ENCODE measurements around the gene SORBS1.

The SORBS1 gene

DNA sequence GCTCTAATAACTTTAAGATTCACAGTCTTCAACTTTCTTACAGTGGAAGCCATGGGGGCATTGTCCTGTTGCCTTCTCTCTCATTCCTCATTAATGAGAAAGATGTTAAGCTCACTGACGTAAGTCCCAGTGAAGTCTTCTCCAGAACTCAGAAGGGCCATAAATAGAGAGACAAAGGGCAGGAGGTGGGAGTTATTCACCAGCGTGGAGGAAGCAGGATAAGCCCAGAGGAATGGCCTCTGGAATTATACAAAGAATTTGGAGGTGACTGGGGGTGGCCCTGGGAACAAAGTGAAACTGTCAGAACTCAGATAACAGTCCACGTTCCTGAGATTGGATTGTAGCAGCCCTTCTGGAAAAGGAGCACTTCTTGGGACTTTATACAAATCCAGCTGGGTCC, 52.4 kb downstream of the SORBS1 start:
- ATAC-seq: no peak

DNA sequence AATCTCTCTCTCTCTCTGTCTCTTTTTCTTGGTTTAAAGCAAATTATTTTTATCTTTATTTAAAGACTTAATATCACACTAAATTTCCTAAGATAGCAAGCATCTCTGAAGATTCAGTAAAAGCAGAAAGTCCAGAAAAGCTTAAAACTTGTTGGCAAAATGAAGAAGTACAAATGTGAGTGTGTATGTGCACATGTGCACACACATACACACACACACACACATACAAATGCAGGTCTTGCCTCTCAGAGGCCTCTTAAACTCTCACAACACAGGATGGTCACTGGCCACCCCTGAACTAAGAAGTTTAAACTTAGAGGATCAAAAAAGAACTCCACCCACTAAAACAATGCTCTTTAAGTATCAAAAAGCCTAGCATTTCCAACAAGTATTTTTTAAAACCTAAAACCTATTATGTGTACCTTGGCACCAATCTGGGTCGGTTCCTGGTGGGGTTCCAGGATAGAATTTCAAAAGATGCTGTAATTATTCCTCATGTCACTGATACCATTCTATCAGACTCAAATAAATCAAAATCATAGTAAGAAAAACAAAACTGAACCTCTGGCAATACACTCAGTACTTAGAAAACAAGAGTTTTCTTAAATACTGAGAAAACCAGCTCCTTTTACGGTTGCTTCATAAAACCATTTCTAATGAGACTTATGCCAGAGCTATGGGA, 55.0 kb downstream of the SORBS1 start:
- no peak for ATAC-seq
- TF ChIP-seq BACH2 (CRISPR knock-in tag; IDR thresholded peaks at IDR 0.05; ENCODE audit: borderline replicate concordance): no peak
- no peak for TF ChIP-seq ZFP3 (CRISPR knock-in tag; IDR thresholded peaks at IDR 0.05)
- TF ChIP-seq, protein P1, sequence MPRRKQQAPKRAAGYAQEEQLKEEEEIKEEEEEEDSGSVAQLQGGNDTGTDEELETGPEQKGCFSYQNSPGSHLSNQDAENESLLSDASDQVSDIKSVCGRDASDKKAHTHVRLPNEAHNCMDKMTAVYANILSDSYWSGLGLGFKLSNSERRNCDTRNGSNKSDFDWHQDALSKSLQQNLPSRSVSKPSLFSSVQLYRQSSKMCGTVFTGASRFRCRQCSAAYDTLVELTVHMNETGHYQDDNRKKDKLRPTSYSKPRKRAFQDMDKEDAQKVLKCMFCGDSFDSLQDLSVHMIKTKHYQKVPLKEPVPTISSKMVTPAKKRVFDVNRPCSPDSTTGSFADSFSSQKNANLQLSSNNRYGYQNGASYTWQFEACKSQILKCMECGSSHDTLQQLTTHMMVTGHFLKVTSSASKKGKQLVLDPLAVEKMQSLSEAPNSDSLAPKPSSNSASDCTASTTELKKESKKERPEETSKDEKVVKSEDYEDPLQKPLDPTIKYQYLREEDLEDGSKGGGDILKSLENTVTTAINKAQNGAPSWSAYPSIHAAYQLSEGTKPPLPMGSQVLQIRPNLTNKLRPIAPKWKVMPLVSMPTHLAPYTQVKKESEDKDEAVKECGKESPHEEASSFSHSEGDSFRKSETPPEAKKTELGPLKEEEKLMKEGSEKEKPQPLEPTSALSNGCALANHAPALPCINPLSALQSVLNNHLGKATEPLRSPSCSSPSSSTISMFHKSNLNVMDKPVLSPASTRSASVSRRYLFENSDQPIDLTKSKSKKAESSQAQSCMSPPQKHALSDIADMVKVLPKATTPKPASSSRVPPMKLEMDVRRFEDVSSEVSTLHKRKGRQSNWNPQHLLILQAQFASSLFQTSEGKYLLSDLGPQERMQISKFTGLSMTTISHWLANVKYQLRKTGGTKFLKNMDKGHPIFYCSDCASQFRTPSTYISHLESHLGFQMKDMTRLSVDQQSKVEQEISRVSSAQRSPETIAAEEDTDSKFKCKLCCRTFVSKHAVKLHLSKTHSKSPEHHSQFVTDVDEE (CRISPR knock-in tag; IDR thresholded peaks at IDR 0.05): no peak
- TF ChIP-seq RARB (CRISPR knock-in tag; IDR thresholded peaks at IDR 0.05): no peak

More for the DNA sequence above, 52.4 kb downstream of the SORBS1 start:
- no peak for TF ChIP-seq ZNF8 (CRISPR knock-in tag; IDR thresholded peaks at IDR 0.05)
- TF ChIP-seq ISL1 (CRISPR knock-in tag; IDR thresholded peaks at IDR 0.05): no peak
- no peak for TF ChIP-seq ZC3H10 (CRISPR knock-in tag; IDR thresholded peaks at IDR 0.05)
- TF ChIP-seq, protein P2, sequence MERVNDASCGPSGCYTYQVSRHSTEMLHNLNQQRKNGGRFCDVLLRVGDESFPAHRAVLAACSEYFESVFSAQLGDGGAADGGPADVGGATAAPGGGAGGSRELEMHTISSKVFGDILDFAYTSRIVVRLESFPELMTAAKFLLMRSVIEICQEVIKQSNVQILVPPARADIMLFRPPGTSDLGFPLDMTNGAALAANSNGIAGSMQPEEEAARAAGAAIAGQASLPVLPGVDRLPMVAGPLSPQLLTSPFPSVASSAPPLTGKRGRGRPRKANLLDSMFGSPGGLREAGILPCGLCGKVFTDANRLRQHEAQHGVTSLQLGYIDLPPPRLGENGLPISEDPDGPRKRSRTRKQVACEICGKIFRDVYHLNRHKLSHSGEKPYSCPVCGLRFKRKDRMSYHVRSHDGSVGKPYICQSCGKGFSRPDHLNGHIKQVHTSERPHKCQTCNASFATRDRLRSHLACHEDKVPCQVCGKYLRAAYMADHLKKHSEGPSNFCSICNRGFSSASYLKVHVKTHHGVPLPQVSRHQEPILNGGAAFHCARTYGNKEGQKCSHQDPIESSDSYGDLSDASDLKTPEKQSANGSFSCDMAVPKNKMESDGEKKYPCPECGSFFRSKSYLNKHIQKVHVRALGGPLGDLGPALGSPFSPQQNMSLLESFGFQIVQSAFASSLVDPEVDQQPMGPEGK (CRISPR knock-in tag; IDR thresholded peaks at IDR 0.05; ENCODE audit: borderline replicate concordance): no peak
- TF ChIP-seq, protein P3, sequence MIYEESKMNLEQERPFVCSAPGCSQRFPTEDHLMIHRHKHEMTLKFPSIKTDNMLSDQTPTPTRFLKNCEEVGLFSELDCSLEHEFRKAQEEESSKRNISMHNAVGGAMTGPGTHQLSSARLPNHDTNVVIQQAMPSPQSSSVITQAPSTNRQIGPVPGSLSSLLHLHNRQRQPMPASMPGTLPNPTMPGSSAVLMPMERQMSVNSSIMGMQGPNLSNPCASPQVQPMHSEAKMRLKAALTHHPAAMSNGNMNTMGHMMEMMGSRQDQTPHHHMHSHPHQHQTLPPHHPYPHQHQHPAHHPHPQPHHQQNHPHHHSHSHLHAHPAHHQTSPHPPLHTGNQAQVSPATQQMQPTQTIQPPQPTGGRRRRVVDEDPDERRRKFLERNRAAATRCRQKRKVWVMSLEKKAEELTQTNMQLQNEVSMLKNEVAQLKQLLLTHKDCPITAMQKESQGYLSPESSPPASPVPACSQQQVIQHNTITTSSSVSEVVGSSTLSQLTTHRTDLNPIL (CRISPR knock-in tag; IDR thresholded peaks at IDR 0.05; ENCODE audit: low read depth): no peak
- TF ChIP-seq ARNTL (CRISPR knock-in tag; IDR thresholded peaks at IDR 0.05; ENCODE audit: borderline replicate concordance, low read depth): no peak
- TF ChIP-seq ESRRG (CRISPR knock-in tag; IDR thresholded peaks at IDR 0.05): no peak
- TF ChIP-seq, protein P4, sequence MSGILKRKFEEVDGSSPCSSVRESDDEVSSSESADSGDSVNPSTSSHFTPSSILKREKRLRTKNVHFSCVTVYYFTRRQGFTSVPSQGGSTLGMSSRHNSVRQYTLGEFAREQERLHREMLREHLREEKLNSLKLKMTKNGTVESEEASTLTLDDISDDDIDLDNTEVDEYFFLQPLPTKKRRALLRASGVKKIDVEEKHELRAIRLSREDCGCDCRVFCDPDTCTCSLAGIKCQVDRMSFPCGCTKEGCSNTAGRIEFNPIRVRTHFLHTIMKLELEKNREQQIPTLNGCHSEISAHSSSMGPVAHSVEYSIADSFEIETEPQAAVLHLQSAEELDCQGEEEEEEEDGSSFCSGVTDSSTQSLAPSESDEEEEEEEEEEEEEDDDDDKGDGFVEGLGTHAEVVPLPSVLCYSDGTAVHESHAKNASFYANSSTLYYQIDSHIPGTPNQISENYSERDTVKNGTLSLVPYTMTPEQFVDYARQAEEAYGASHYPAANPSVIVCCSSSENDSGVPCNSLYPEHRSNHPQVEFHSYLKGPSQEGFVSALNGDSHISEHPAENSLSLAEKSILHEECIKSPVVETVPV (CRISPR knock-in tag; IDR thresholded peaks at IDR 0.05): no peak
- no peak for TF ChIP-seq ZFP30 (CRISPR knock-in tag; IDR thresholded peaks at IDR 0.05)
- TF ChIP-seq, protein P5, sequence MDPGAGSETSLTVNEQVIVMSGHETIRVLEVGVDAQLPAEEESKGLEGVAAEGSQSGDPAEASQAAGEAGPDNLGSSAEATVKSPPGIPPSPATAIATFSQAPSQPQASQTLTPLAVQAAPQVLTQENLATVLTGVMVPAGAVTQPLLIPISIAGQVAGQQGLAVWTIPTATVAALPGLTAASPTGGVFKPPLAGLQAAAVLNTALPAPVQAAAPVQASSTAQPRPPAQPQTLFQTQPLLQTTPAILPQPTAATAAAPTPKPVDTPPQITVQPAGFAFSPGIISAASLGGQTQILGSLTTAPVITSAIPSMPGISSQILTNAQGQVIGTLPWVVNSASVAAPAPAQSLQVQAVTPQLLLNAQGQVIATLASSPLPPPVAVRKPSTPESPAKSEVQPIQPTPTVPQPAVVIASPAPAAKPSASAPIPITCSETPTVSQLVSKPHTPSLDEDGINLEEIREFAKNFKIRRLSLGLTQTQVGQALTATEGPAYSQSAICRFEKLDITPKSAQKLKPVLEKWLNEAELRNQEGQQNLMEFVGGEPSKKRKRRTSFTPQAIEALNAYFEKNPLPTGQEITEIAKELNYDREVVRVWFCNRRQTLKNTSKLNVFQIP (CRISPR knock-in tag; IDR thresholded peaks at IDR 0.05; ENCODE audit: borderline replicate concordance, low read depth): no peak
- no peak for TF ChIP-seq PPARA (CRISPR knock-in tag; IDR thresholded peaks at IDR 0.05; ENCODE audit: borderline replicate concordance)
- no peak for TF ChIP-seq OSR1 (CRISPR knock-in tag; IDR thresholded peaks at IDR 0.05)
- TF ChIP-seq, protein P1 (CRISPR knock-in tag; IDR thresholded peaks at IDR 0.05): no peak
- TF ChIP-seq BACH2 (CRISPR knock-in tag; IDR thresholded peaks at IDR 0.05; ENCODE audit: borderline replicate concordance): no peak
- no peak for TF ChIP-seq CSDC2 (CRISPR knock-in tag; IDR thresholded peaks at IDR 0.05)
- no peak for TF ChIP-seq TOX (CRISPR knock-in tag; IDR thresholded peaks at IDR 0.05; ENCODE audit: borderline replicate concordance)
- no peak for TF ChIP-seq GLIS3 (CRISPR knock-in tag; IDR thresholded peaks at IDR 0.05)
- no peak for TF ChIP-seq SNAI2 (CRISPR knock-in tag; IDR thresholded peaks at IDR 0.05)
- TF ChIP-seq ZFP3 (CRISPR knock-in tag; IDR thresholded peaks at IDR 0.05): no peak

Measured in SK-N-SH treated with all-trans-retinoic acid at 6 μM for 48 hours (cell line).